ENCODE results near the gene ARMH3.

ARMH3 gene

DNA sequence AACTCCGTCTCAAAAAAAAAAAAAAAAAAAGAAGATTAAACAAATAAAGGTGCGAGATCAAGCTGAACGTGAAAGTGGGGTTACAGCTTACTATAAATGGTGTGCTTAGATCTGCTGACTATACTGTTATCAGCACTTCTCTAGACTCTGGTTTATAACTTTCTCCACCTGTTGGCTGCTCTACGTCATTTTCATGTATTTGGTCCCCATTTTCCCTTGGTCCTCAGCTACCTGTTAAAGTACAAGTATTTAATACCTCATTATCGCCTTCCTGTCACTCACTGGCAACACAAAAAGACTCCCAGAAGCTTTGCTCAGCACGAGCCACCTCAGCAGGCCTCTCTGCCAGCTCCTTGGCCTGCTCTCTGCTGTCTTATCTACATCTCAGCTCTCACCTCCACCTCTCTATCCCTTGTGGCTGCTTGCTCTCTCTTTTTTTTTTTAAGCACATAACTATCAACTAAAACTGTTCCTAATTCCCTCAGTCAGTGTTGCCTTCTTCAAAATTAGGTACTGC lies 95.0 kb downstream of the ARMH3 start:
- peaks cover 6% of the 10 kb centered on the region; the same call in 1 of the 2 replicates for H3K4me1 ChIP-seq (ENCODE audit: insufficient read depth, low read length)
- no peak overlapping the region for H3K9ac ChIP-seq (ENCODE audit: low read depth, low read length)
- H3K27me3 ChIP-seq (ENCODE audit: insufficient read depth, low read length): no peaks in the 10 kb centered on the region
- H3K4me3 ChIP-seq (ENCODE audit: low read length): no peak overlapping the region
- H3K27ac ChIP-seq (ENCODE audit: low read depth, low read length): no peak overlapping the region
- WGBS: 81% methylated on average over 6 of the region's 6 CpGs
- H3K36me3 ChIP-seq (ENCODE audit: insufficient read depth, low read length): peaks cover 2% of the 10 kb centered on the region; the same call in 1 of the 2 replicates
- no peaks in the 10 kb centered on the region for H3K9me3 ChIP-seq (ENCODE audit: insufficient read depth, low read depth, low read length)

DNA sequence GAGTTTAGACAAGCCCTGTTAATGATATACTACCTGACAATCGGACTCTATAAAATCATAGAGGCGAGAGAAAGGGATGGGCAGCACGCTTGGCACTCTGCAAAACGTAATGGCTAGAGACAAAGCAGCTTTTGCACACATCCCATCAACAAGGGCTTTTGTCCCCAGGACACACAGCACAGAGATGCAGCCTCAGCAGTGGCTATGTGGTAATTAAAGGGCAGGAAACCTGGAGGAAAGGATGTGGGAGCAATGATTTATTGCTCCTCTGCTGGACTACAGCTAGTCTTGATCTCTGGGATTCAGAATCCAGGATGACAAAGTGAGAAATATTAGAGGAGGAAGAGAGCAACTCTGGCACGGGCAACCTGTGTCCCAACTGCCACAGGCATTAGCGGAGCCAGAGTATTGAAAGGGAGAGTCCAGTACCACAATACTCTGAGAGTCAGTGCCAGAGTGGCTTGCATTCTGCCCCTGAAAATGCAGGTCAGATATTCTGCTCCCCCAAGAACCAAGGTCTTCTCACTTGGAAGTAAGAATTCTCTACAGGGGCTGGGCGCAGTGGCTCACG lies 96.5 kb downstream of the ARMH3 start:
- Histone ChIP-seq H3K27me3 (ENCODE audit: insufficient read depth, low read length) (no peaks in the 10 kb centered on the region), H3K4me3 (ENCODE audit: low read length) (no peak overlapping the region), H3K4me1 (ENCODE audit: insufficient read depth, low read length) (peaks cover 6% of the 10 kb centered on the region; the same call in 1 of the 2 replicates), H3K9ac (ENCODE audit: low read depth, low read length) (no peak overlapping the region), H3K36me3 (ENCODE audit: insufficient read depth, low read length) (peaks cover 15% of the 10 kb centered on the region), H3K27ac (ENCODE audit: low read depth, low read length) (no peak overlapping the region), H3K9me3 (ENCODE audit: insufficient read depth, low read depth, low read length) (no peaks in the 10 kb centered on the region)
- WGBS: 94% methylated on average over 8 of the region's 8 CpGs

DNA sequence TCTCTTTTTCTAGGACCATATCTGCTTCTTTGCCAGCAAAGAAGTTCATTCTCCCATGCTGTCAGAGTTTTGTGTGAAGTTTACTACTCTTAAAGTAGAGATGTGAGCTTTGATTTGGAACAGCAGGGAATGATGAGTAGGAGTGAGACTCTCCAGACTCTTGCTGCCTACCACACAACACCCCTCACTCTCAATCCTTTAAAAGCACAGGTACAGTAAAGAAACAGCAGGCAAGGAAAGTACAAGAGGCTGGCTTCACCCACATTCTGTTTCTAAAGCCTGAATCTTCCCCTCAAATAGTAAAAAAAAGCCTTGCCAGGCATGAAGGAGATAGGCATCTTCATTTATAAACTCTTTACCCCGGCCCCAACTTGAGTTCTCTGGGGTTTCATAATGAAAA lies 97.3 kb downstream of the ARMH3 start:
- Histone ChIP-seq H3K27me3 (ENCODE audit: insufficient read depth, low read length) (no peaks in the 10 kb centered on the region), H3K9me3 (ENCODE audit: insufficient read depth, low read depth, low read length) (no peaks in the 10 kb centered on the region), H3K27ac (ENCODE audit: low read depth, low read length) (no peak overlapping the region), H3K9ac (ENCODE audit: low read depth, low read length) (no peak overlapping the region), H3K4me1 (ENCODE audit: insufficient read depth, low read length) (peaks cover 6% of the 10 kb centered on the region; the same call in 1 of the 2 replicates), H3K4me3 (ENCODE audit: low read length) (no peak overlapping the region), H3K36me3 (ENCODE audit: insufficient read depth, low read length) (peaks cover 19% of the 10 kb centered on the region)
- 60% methylated on average over 1 of the region's 1 CpG for WGBS

DNA sequence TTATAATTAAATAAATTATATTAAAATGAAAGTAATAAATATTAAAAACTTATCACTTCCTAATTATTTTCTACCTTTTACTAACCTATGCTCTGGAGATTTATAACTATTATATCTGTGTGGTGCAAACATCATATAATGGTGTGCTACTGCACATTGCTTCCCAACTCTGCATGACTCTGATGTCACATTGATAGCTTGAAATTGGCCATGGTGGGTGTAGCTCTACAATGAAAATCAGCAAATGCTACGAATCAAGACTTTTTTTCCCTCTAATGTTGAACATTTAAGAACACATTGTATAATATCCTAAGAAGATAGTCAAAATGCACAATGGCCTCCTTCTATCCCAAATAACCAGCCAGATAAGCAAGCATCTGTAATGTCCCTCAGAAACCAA lies 99.1 kb downstream of the ARMH3 start:
- H3K4me3 ChIP-seq (ENCODE audit: low read length): no peak overlapping the region
- H3K9me3 ChIP-seq (ENCODE audit: insufficient read depth, low read depth, low read length): no peaks in the 10 kb centered on the region
- peaks cover 22% of the 10 kb centered on the region for H3K36me3 ChIP-seq (ENCODE audit: insufficient read depth, low read length)
- no peak overlapping the region for H3K9ac ChIP-seq (ENCODE audit: low read depth, low read length)
- WGBS: 100% methylated on average over 1 of the region's 1 CpG
- H3K27ac ChIP-seq (ENCODE audit: low read depth, low read length): no peak overlapping the region
- no peaks in the 10 kb centered on the region for H3K27me3 ChIP-seq (ENCODE audit: insufficient read depth, low read length)
- H3K4me1 ChIP-seq (ENCODE audit: insufficient read depth, low read length): peaks cover 6% of the 10 kb centered on the region; the same call in 1 of the 2 replicates

DNA sequence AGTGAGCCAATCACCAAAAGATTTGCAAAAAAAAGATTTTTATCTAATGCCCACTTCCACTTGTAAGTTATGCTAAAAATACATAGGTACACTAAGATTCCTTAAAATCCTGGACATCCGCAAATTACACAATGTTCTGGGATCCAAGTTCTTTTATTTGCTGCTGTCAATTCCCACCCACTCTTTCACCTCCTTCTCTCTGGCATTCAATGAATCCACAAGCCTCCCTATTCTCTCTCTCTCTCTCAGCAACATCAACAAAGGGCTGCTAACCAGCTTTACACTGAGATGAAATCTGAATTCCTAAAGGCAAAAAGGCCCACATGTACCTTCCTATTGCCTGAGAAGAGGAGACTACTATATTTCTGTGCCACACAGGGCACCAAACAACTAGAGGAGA lies 99.9 kb downstream of the ARMH3 start:
- peaks cover 22% of the 10 kb centered on the region for H3K36me3 ChIP-seq (ENCODE audit: insufficient read depth, low read length)

DNA sequence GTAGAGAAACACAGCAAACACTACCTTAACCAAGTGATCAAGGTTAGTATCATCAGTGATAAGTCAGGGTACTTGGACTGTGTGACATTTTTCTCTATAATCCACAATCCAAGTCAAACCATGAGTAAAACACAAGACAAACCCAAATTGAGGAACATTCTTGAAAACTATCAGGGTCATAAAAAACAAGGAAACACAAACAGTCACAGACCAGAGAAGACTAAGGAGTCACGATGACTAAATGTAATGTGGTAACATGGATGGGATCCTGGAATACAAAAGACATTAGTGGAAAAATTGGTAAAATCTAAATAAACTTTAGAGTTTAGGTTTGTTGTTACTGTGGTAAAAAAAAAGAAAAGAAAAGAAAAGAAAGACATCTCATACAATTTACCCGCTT lies 103.8 kb downstream of the ARMH3 start:
- WGBS: 83% methylated on average over 1 of the region's 2 CpGs
- H3K4me1 ChIP-seq (ENCODE audit: insufficient read depth, low read length): no peaks in the 10 kb centered on the region; the same call in 1 of the 2 replicates

More for the DNA sequence above, 99.9 kb downstream of the ARMH3 start:
- Histone ChIP-seq H3K27ac (ENCODE audit: low read depth, low read length) (no peak overlapping the region), H3K27me3 (ENCODE audit: insufficient read depth, low read length) (no peaks in the 10 kb centered on the region), H3K4me1 (ENCODE audit: insufficient read depth, low read length) (peaks cover 6% of the 10 kb centered on the region; the same call in 1 of the 2 replicates), H3K9me3 (ENCODE audit: insufficient read depth, low read depth, low read length) (no peaks in the 10 kb centered on the region), H3K4me3 (ENCODE audit: low read length) (no peak overlapping the region), H3K9ac (ENCODE audit: low read depth, low read length) (no peak overlapping the region)
- WGBS: 95% methylated on average over 1 of the region's 1 CpG

DNA sequence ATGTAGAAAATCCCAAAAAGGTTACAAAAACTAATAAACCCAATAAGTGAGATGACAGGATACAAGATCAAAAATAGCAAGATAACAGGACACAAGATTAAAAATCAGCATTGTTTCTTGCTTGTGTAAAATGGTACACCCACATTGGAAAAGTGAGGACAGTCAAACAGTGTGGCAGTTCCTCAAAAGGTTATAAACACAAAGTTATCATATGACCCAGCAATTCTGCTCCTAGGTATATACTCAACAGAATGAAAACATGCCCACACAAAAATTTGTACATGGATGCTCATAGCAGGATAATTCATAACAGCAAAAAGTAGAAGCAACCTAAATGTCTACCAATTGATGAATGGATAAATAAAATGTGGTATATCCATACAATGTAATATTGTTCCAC lies 105.8 kb downstream of the ARMH3 start:
- Histone ChIP-seq H3K9ac (ENCODE audit: low read depth, low read length) (no peak overlapping the region), H3K4me1 (ENCODE audit: insufficient read depth, low read length) (no peaks in the 10 kb centered on the region), H3K36me3 (ENCODE audit: insufficient read depth, low read length) (peaks cover 17% of the 10 kb centered on the region; the same call in 1 of the 2 replicates), H3K27me3 (ENCODE audit: insufficient read depth, low read length) (no peaks in the 10 kb centered on the region), H3K4me3 (ENCODE audit: low read length) (no peak overlapping the region), H3K9me3 (ENCODE audit: insufficient read depth, low read depth, low read length) (peaks cover 7% of the 10 kb centered on the region; the same call in 1 of the 2 replicates), H3K27ac (ENCODE audit: low read depth, low read length) (no peak overlapping the region)

More for the DNA sequence above, 103.8 kb downstream of the ARMH3 start:
- H3K9ac ChIP-seq (ENCODE audit: low read depth, low read length): no peak overlapping the region
- H3K4me3 ChIP-seq (ENCODE audit: low read length): no peak overlapping the region
- peaks cover 25% of the 10 kb centered on the region for H3K36me3 ChIP-seq (ENCODE audit: insufficient read depth, low read length)
- H3K9me3 ChIP-seq (ENCODE audit: insufficient read depth, low read depth, low read length): peaks cover 7% of the 10 kb centered on the region; the same call in 1 of the 2 replicates
- no peak overlapping the region for H3K27ac ChIP-seq (ENCODE audit: low read depth, low read length)
- no peaks in the 10 kb centered on the region for H3K27me3 ChIP-seq (ENCODE audit: insufficient read depth, low read length)

DNA sequence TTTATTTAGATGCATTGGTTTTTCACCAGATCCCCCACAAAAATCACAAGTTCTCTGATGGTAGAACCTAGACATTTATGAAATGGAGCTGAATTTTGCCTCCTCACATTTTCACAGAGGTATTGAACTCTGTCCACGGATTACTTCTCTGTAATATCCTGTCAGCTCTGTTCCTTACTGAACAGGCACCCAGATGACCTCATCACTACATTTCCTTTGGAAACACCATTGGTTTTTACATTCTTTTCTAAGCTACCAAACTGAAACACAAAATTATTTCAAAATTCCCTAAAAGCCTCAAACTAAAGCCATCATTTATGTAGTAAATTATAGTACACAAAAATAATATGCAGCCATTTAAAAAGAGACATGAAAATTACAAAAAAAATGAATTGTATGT lies 114.1 kb downstream of the ARMH3 start:
- H3K9me3 ChIP-seq (ENCODE audit: insufficient read depth, low read depth, low read length): no peaks in the 10 kb centered on the region

DNA sequence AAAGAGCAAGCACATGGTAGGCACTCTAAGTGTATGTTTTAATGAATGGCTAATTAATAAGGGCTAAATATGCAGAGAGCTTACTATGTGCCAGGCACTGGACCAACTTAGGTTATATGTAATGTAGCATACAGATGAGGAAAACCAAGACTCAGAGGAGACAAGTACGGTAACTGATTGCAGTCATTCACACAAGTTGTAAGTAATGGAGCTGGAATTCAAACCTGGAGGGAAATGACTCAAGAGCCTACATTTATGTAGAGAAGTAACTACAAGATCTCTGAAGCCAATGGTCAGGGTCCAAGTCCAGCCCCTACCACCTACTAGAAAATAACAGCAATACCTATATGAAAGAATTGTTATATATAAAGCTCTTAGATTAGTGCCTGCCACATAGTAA lies 115.1 kb downstream of the ARMH3 start:
- H3K9ac ChIP-seq (ENCODE audit: low read depth, low read length): no peak overlapping the region
- no peaks in the 10 kb centered on the region; the same call in 1 of the 2 replicates for H3K36me3 ChIP-seq (ENCODE audit: insufficient read depth, low read length)
- no peak overlapping the region for H3K4me3 ChIP-seq (ENCODE audit: low read length)
- H3K27ac ChIP-seq (ENCODE audit: low read depth, low read length): no peak overlapping the region
- no peaks in the 10 kb centered on the region for H3K9me3 ChIP-seq (ENCODE audit: insufficient read depth, low read depth, low read length)
- H3K4me1 ChIP-seq (ENCODE audit: insufficient read depth, low read length): peaks cover under 1% of the 10 kb centered on the region; the same call in 1 of the 2 replicates
- 98% methylated on average over 1 of the region's 1 CpG for WGBS
- no peaks in the 10 kb centered on the region for H3K27me3 ChIP-seq (ENCODE audit: insufficient read depth, low read length)

More for the DNA sequence above, 114.1 kb downstream of the ARMH3 start:
- Histone ChIP-seq H3K36me3 (ENCODE audit: insufficient read depth, low read length) (no peaks in the 10 kb centered on the region; the same call in 1 of the 2 replicates), H3K4me3 (ENCODE audit: low read length) (no peak overlapping the region), H3K27ac (ENCODE audit: low read depth, low read length) (no peak overlapping the region), H3K4me1 (ENCODE audit: insufficient read depth, low read length) (no peaks in the 10 kb centered on the region), H3K9ac (ENCODE audit: low read depth, low read length) (no peak overlapping the region), H3K27me3 (ENCODE audit: insufficient read depth, low read length) (no peaks in the 10 kb centered on the region)
- 83% methylated on average over 1 of the region's 1 CpG for WGBS

DNA sequence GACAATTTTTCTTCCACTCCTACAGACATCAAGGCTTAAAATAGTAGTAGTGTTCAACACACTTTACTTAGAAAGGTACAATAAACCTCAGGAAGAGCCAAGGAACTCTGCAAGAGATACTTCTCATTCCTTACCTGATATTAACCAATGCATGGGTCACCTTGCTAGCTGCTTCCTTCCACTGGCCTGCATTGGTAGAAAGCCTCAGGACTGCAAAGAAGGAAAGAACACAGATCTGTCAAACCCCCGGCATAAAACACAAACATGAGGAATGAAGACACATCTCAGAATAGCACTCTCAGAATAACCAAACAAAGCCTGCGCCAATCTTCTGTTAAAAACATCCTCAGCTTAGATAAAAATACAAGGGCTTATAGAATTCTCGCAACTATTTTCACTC lies 116.2 kb downstream of the ARMH3 start:
- H3K9me3 ChIP-seq (ENCODE audit: insufficient read depth, low read depth, low read length): no peaks in the 10 kb centered on the region
- no peak overlapping the region for H3K4me3 ChIP-seq (ENCODE audit: low read length)
- H3K9ac ChIP-seq (ENCODE audit: low read depth, low read length): no peak overlapping the region
- H3K4me1 ChIP-seq (ENCODE audit: insufficient read depth, low read length): peaks cover 6% of the 10 kb centered on the region; the same call in 1 of the 2 replicates
- H3K36me3 ChIP-seq (ENCODE audit: insufficient read depth, low read length): no peaks in the 10 kb centered on the region; the same call in 1 of the 2 replicates
- H3K27ac ChIP-seq (ENCODE audit: low read depth, low read length): no peak overlapping the region
- no peaks in the 10 kb centered on the region for H3K27me3 ChIP-seq (ENCODE audit: insufficient read depth, low read length)
- 92% methylated on average over 3 of the region's 3 CpGs for WGBS

DNA sequence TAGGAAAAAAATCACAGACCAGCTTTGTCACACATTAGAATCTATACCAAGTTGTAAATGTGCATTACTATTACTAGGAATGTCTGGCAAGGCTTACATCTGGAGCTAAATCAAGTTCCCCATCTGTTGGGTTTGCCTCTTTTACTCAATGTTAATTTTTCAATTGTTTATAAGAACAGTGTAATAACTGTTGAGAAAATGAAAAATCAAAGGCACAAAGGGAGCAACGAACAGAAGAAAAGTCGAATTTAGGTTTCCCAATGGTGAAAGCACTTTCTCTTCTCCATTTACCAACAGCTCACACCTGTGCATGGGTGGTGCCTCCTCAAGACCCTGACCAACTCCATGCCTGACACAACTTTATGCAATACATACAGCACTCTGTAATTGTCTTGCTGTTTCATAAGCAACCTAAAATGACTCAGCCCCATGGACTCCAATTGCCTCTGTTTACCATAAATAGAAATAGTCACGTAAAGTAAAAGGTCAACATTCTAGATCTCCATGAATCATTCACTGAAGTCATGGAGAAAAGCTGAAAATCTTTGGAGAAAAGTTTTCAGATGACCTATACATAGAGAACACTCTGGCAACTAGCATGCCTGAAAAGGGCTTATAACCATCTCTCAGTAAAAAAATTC lies 116.8 kb downstream of the ARMH3 start:
- H3K9me3 ChIP-seq (ENCODE audit: insufficient read depth, low read depth, low read length): no peaks in the 10 kb centered on the region
- WGBS: 92% methylated on average over 3 of the region's 3 CpGs
- H3K27ac ChIP-seq (ENCODE audit: low read depth, low read length): no peak overlapping the region
- peaks cover 7% of the 10 kb centered on the region; the same call in 1 of the 2 replicates for H3K4me1 ChIP-seq (ENCODE audit: insufficient read depth, low read length)
- no peaks in the 10 kb centered on the region; the same call in 1 of the 2 replicates for H3K36me3 ChIP-seq (ENCODE audit: insufficient read depth, low read length)
- H3K27me3 ChIP-seq (ENCODE audit: insufficient read depth, low read length): no peaks in the 10 kb centered on the region
- H3K4me3 ChIP-seq (ENCODE audit: low read length): no peak overlapping the region
- no peak overlapping the region for H3K9ac ChIP-seq (ENCODE audit: low read depth, low read length)

Measured in HUES64 (cell line).